Esophagus squamous epithelium (tissue), 5 donors: ENCODE data around the gene CNTN1. TPM values are rescaled to one million over a fixed set of nuclear protein-coding genes. Genes with fewer than 3 reads are reported as not detected.

Experiments
- DNase-seq: peaks from one replicate; lab custom pipeline; 2025; lab: John Stamatoyannopoulos, UW
- H3K27ac ChIP-seq, 4 donors: fragments of 200-600 bp; sonication (generic); one replicate each; pipeline ENCODE4 v1.5.1; 2016 to 2019; ENCODE audit warnings: mild to moderate bottlenecking in 1 of 4
- H3K27me3 ChIP-seq, 4 donors: fragments of 200-600 bp; sonication (generic); 1 replicate in 3 of 4; 2 replicates in 1 of 4; pipeline versions ENCODE4 v1.5.1 to v1.6.0; 2017 to 2021; ENCODE audit warnings: antibody characterized with exemption in 1 of 4
- H3K36me3 ChIP-seq, 3 donors: fragments of 200-600 bp; sonication (generic); one replicate each; pipeline ENCODE4 v1.5.1; 2016 to 2019
- H3K4me1 ChIP-seq, 3 donors: fragments of 200-600 bp; sonication (generic); one replicate each; pipeline ENCODE4 v1.5.1; 2017 to 2019
- H3K4me3 ChIP-seq, 4 donors: fragments of 200-600 bp; sonication (generic); 1 replicate in 3 of 4; 2 replicates in 1 of 4; pipeline ENCODE4 v1.5.1; 2016 to 2019; ENCODE audit warnings: mild to moderate bottlenecking in 2 of 4, moderate library complexity in 1 of 4
- H3K9me3 ChIP-seq, 3 donors: fragments of 200-600 bp; sonication (generic); one replicate each; pipeline ENCODE4 v1.5.1; 2016 to 2019
- CTCF ChIP-seq, 6 experiments: fragments of 450-650 bp in 4 of 6; fragments of 200-600 bp in 2 of 6; sonication (generic) in 2 of 6; IDR thresholded peaks; one replicate each; pipeline ENCODE4 v1.5.1; 2016 to 2019; ENCODE audit warnings: antibody characterized with exemption in 6 of 6, mild to moderate bottlenecking in 4 of 6, moderate library complexity in 4 of 6
- POLR2A ChIP-seq, 4 donors: fragments of 450-650 bp; IDR thresholded peaks; one replicate each; pipeline ENCODE4 v1.6.1; 2017; ENCODE audit warnings: antibody characterized with exemption in 4 of 4, mild to moderate bottlenecking in 4 of 4, moderate library complexity in 3 of 4
- WGBS, 2 donors: methylation state at CpG; one replicate each; pipeline ENCODE4 v1.1.5; 2018; 5-methylcytosine and 5-hydroxymethylcytosine counted together
- intact Hi-C: fragments of 100-400 bp; cut with DNase I; formaldehyde crosslinking; loops from one replicate; pipeline ENCODE4 v1.15.0; 2022
- total RNA-seq, 4 donors: library from RNA; depleted of rRNA; stranded (reverse); fragments of >200 nt; gene quantifications; one replicate each; pipeline ENCODE4 v1.1.0, GENCODE V29; 2016
- donor health status: DM: yes; HTN: yes; CAD: no.

The CNTN1 gene
- total RNA-seq, 4 donors from 2014 or later = 0.83 to 15.7 (median 5.8) TPM

- DNase-seq = no peak
- Histone ChIP-seq H3K27ac (no peak overlapping the region), H3K27me3 (no peaks in the 10 kb centered on the region), H3K4me3 (no peak overlapping the region), H3K4me1 (no peaks in the 10 kb centered on the region), H3K9me3 (no peaks in the 10 kb centered on the region), H3K36me3 (no peaks in the 10 kb centered on the region)
- TF ChIP-seq CTCF (IDR thresholded peaks at IDR 0.05) (no peak), POLR2A (IDR thresholded peaks at IDR 0.05) (no peak)
- intact Hi-C loops = no loop called here
- 84 to 89% methylated on average over 3 of the region's 3 CpGs for WGBS, 2 donors
Observed at GRCh38 chr12:40889329-40889728, 197.1 kb downstream of the CNTN1 start.

- TF ChIP-seq POLR2A (IDR thresholded peaks at IDR 0.05) = no peak
- no peak for TF ChIP-seq CTCF (IDR thresholded peaks at IDR 0.05)
- H3K27me3 ChIP-seq = no peaks in the 10 kb centered on the region
- H3K4me1 ChIP-seq = no peaks in the 10 kb centered on the region
- no peak for DNase-seq
- H3K9me3 ChIP-seq = no peaks in the 10 kb centered on the region
- H3K4me3 ChIP-seq = no peak overlapping the region
- intact Hi-C loops = no loop called here
- no peaks in the 10 kb centered on the region for H3K36me3 ChIP-seq
- 41 to 49% methylated on average over 4 of the region's 4 CpGs for WGBS, 2 donors
- no peak overlapping the region for H3K27ac ChIP-seq
Observed at GRCh38 chr12:40892528-40892927, 200.3 kb downstream of the CNTN1 start.

GRCh38 chr12:40898505-40898904, 206.3 kb downstream of the CNTN1 start:
- TF ChIP-seq CTCF (IDR thresholded peaks at IDR 0.05) (no peak), POLR2A (IDR thresholded peaks at IDR 0.05) (no peak)
- Histone ChIP-seq H3K27ac (no peak overlapping the region), H3K4me3 (no peak overlapping the region), H3K9me3 (no peaks in the 10 kb centered on the region), H3K27me3 (no peaks in the 10 kb centered on the region), H3K4me1 (no peaks in the 10 kb centered on the region), H3K36me3 (no peaks in the 10 kb centered on the region)
- intact Hi-C loops = no loop called here
- no peak for DNase-seq
- 62 to 63% methylated on average over 3 of the region's 3 CpGs for WGBS, 2 donors

- intact Hi-C loops = no loop called here
- no peaks in the 10 kb centered on the region for H3K4me1 ChIP-seq
- no peak for TF ChIP-seq POLR2A (IDR thresholded peaks at IDR 0.05)
- no peak for TF ChIP-seq CTCF (IDR thresholded peaks at IDR 0.05)
- H3K36me3 ChIP-seq = no peaks in the 10 kb centered on the region
- no peaks in the 10 kb centered on the region for H3K27me3 ChIP-seq
- no peak for DNase-seq
- H3K27ac ChIP-seq = no peak overlapping the region
- H3K9me3 ChIP-seq = no peaks in the 10 kb centered on the region
- H3K4me3 ChIP-seq = no peak overlapping the region
- 11 to 50% methylated on average over 1 of the region's 1 CpG for WGBS, 2 donors
Observed at GRCh38 chr12:40903040-40903439, 210.8 kb downstream of the CNTN1 start.

- intact Hi-C loops = no loop called here
- 37 to 39% methylated on average over 4 of the region's 4 CpGs for WGBS, 2 donors
- H3K27me3 ChIP-seq = no peaks in the 10 kb centered on the region
- TF ChIP-seq CTCF (IDR thresholded peaks at IDR 0.05) (no peak), POLR2A (IDR thresholded peaks at IDR 0.05) (no peak)
- no peak overlapping the region for H3K27ac ChIP-seq
- H3K4me3 ChIP-seq = no peak overlapping the region
- H3K36me3 ChIP-seq = no peaks in the 10 kb centered on the region
- no peaks in the 10 kb centered on the region for H3K9me3 ChIP-seq
- no peaks in the 10 kb centered on the region for H3K4me1 ChIP-seq
- no peak for DNase-seq
Observed at GRCh38 chr12:40907115-40907527, 214.9 kb downstream of the CNTN1 start.
